ENCODE results near the gene TMOD3.
"Not testable (repeated sequence)": the region's sequence is repeated elsewhere in the genome, so short reads cannot be mapped to it uniquely, and the experiment has no call there.

The TMOD3 gene

DNA sequence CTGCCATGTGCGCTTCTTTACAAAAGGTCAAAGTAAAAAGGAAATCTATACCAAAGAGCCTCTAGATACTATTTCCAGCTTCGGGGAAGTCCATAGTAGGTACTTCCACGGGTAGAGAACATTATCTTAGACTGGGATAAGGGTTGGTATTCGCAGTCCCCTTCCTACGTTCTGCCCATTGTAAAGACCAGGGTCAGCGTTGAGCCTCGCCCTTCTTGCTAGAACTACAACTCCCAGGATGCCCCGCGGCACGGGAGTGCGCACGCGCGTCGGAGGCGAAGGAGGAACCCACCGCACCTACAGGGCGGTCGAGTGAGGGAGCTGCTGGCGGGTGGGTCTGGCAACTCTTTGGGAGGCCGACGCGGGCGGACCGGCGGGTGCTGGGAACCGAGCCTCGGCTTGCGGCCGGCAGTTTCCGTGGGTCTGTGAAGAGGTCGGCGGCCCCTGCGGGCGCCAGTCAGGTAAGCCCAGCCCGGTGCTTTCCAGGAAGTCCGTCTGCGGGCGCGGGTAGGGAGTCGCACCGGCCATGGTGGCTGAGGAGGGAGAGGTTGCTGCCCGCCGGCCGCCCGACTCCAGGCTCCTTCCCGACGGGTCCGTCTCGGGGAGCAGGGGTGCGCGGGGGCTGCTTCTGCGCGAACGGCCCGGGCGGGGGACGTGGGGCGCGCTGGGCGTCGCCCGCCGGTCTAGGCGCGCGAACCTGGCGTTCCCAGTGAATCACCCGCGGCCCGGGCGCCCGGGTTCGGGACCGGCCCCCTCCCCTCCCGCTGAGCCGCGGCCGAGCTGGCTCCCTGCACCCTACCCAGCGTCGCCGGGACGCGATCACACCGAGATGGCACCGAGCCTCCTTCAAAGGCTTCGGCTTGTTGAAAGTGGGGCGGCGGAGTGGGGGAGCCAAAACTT, at the start of gene TMOD3:
Gene TMOD3, plus strand, starts transcription at position 278 of the 900 bp plus-strand sequence. CDS start 33,232 bp downstream, outside the sequence.
- peak; percentile 97 for DNase-seq (ENCODE audit: low spot score)

GRCh38 chr15:51780636-51781035, 48.8 kb upstream of the TMOD3 start:
- DNase-seq (ENCODE audit: low spot score) = no peak

- no peak for DNase-seq (ENCODE audit: low spot score)
Measured at GRCh38 chr15:51781506-51781905, 47.9 kb upstream of the TMOD3 start.

DNA sequence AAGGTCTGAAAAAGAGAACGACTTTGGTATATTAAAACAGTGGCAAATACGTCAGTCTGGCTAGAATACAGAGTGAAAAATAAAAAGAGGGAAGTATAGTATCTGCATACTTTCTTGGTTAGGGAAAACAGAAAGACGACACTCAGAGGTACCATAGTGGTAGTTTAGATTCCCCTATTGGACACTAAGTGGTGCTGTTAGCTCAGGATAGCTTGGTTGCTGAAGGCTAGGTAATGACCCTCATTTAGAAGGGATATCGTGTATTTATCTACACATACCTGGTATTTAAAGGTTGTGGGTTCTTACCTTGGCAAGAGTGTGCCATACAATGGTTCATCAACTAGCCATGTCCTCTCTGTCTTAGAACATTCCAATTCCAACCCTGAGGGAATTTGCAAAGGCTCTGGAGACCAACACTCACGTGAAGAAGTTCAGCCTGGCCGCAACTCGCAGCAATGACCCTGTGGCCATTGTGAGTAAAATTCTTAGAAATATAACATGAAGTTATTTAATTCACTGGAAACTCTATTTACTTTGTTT, 47.0 kb upstream of the TMOD3 start:
- DNase-seq (ENCODE audit: low spot score) = no peak

DNA sequence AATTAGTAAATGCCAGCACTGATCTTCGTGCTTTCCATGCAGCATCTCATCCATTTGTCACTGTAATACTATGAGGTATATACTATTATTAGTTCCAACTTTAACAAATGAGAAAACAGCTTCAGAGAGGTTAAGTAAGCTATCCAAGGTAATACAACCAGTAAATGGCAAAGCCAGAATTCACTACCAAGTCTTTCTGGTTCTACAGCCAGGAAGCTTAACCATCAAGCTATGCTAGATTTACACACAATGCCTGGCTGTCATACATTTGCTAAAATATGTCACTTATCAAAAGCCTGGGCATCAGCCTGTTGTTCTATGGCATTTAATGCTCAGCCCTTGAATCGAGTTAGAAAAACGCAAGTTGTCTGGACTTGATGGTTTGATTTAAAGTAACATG, 45.5 kb upstream of the TMOD3 start:
- no peak for DNase-seq (ENCODE audit: low spot score)

DNA sequence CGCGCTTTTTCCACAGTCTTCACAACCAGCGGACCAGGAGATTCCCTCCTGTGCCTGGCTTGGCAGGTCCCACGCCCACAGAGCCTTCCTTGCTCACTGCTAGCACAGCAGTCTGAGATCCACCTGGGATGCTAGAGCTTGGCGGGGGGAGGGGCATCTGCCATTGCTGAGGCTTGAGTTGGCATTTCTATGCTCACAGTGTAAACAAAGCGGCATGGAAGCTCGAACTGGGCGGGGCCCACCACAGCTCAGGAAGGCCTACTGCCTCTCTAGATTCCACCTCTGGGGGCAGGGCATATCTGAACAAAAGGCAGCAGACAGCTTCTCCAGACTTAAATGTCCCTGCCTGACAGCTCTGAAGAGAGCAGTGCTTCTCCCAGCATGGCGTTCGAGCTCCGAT, 42.3 kb upstream of the TMOD3 start:
- DNase-seq (ENCODE audit: low spot score) = peak; percentile 67

DNA sequence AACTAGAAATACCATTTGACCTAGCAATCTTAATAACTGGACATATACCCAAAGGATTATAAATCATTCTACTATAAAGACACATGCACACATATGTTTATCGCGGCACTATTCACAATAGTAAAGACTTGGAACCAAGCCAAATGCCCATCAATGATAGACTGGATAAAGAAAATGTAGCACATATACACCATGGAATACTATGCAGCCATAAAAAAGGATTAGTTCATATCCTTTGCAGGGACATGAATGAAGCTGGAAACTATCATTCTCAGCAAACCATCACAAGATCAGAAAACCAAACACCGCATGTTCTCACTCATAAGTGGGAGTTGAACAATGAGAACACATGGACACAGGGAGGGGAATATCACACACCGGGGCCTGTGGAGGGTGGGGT, 37.0 kb upstream of the TMOD3 start:
- not testable (repeated sequence) for DNase-seq (ENCODE audit: low spot score)

- DNase-seq (ENCODE audit: low spot score) = no peak
Measured at GRCh38 chr15:51793521-51794305, 35.7 kb upstream of the TMOD3 start.

DNA sequence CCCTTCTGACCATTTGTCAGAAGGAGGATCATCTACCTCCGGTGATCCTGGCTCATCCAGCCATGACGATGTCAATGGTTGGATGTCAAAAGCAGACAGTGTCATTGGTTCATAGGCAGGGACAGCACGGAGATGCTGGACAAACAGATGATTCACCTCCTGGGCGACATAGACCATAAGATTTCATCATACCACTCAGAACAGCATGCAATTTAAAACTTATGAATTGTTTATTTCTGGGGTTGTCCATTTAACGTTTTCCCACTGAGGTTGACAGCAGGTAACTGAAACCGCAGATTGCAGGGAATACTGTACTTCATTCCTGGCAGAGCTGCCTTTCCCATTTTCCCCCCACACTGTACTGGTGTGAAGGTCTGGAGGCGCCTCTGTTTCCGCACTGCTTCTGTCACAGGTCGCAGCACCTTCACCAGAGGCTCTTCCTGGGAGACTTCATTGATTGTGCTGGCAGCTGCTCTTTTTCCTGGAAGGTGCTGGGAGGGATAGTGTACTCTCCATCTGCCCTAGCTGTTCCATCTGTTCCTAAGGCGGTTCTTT, 32.5 kb upstream of the TMOD3 start:
- no peak for DNase-seq (ENCODE audit: low spot score)

DNA sequence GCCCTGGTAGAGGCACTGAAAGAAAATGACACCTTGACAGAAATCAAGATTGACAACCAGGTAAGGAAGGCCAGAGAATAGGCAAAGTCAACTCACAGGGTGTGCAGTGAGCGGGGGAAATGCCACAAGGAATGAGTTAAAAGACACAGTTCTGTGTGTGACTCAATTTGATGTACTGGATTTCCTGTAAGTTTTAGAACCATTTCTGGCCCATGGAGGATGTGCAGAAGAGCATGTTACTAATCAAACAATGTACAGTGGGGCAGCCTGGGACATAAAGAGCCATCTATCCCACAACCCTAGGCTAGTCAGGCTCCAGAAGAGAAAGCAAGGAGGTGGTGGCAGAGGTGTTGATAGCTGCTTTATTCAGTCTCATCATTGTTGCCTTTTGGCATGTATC, 31.2 kb upstream of the TMOD3 start:
- no peak for DNase-seq (ENCODE audit: low spot score)

- DNase-seq (ENCODE audit: low spot score) = no peak
Measured at GRCh38 chr15:51799282-51800252, 29.9 kb upstream of the TMOD3 start.

DNA sequence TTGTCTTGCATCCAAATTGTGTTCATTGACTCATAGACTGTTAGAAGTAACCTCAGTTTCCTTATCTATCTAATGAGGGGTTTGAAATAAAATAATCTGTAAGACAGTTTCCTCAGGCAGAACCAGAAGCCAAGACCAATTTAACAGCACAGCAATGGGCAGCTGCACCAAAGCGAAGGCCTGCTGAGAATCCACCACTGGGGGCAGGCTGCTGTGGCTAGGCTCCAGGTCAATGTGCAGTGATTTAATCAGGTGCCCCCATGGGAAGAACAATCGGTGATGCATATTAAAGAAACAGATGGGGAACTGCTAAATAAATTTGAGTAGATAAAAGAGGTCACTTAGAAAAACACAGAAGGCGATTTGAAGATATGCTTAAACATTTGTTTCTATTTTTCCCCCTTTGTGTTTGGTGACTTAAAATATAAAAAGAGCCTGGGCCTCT, 28.0 kb upstream of the TMOD3 start:
- peak; percentile 51 for DNase-seq (ENCODE audit: low spot score)

- DNase-seq (ENCODE audit: low spot score) = no peak
Measured at GRCh38 chr15:51802593-51802992, 26.9 kb upstream of the TMOD3 start.

DNA sequence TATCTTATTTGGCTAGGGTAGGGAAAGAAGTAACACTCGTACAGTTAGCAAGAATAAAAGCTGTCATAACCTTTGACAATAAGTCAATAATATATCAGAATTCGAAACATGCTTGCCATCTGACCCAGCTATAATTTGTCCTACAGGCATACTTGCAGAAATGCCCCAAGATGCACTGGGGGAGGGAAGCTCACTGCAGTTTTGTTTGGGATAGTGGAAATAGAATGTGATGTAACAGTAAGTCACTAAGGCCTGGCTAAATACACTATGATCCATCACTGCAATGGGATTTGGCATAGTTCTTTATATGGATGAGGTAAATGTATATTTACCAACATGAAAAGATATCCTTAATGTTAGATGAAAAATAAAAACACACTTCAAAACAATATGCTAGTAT, 25.5 kb upstream of the TMOD3 start:
- no peak for DNase-seq (ENCODE audit: low spot score)

DNA sequence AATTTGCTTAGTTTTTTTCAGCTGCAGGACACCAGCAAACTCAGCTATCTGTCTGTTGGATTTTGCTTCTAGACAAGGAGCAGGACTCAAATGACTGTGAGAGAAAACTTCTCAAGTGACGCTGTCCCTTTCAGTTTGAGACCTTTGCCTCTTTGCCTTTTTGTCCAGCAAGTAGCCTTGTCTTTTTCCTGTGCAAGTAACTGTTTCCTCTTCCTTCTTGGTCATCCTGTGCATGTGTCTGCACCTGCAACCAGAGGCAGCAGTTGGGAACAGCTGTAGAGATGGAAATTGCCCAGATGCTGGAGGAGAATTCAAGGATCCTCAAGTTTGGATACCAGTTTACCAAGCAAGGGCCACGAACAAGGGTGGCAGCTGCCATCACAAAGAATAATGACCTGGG, 23.3 kb upstream of the TMOD3 start:
- no peak for DNase-seq (ENCODE audit: low spot score)

- DNase-seq (ENCODE audit: low spot score) = no peak
Measured at GRCh38 chr15:51809457-51809856, 20.0 kb upstream of the TMOD3 start.

DNA sequence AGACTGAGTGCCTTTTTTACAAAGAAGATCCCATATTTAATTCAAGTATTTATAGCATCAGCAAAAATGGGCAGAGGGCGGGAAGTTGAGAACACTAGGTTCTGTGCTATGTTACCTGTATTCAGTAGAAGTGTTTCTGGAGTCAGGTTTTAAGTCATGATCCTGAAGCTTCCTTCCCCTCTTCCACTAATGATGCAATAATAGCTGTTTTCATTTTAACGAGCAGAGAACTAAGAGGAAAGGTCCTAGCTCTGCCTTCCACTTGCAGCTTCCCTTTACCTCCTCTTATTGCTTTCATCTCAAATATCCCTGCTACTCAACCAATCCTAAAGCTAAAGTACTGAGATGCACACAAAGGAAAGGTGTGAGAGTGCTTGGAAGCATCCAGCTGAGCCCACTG, 16.9 kb upstream of the TMOD3 start:
- DNase-seq (ENCODE audit: low spot score) = no peak

- DNase-seq (ENCODE audit: low spot score) = no peak
Measured at GRCh38 chr15:51814606-51815005, 14.8 kb upstream of the TMOD3 start.

GRCh38 chr15:51816611-51817010, 12.8 kb upstream of the TMOD3 start:
- no peak for DNase-seq (ENCODE audit: low spot score)

GRCh38 chr15:51818150-51818549, 11.3 kb upstream of the TMOD3 start:
- no peak for DNase-seq (ENCODE audit: low spot score)

- no peak for DNase-seq (ENCODE audit: low spot score)
Measured at GRCh38 chr15:51825698-51826097, 3.8 kb upstream of the TMOD3 start.
